Measurements from ENCODE around the gene SULT4A1. TPM values are rescaled to one million over a fixed set of nuclear protein-coding genes. Genes with fewer than 3 reads are reported as not detected.
A peak's percentile ranks its signal among the peaks of the same experiment; 100 is the strongest.

SULT4A1 gene
- total RNA-seq, 1 experiment from 2014 or later, result 12.6 TPM

DNA sequence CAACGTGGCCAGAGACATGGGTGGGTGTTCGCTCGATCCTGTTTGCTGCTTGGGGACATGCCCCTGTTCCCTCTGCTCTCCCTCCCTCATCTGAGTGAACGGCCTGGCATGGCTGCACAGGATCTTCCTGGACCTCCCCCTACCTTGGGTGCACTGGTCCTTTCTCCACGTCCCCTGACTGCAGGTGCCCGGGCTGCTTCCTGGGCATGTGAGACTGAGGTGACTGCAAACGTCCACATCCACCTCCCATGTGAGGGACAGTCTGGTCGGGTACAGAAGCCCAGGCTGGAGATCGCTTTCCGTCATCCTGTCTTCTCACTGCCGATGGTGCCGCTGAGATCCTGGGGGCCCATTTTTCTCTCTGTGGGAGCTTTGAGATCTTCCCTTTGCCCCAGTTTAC lies 11.8 kb downstream of the SULT4A1 start:
- TF ChIP-seq, protein P1, sequence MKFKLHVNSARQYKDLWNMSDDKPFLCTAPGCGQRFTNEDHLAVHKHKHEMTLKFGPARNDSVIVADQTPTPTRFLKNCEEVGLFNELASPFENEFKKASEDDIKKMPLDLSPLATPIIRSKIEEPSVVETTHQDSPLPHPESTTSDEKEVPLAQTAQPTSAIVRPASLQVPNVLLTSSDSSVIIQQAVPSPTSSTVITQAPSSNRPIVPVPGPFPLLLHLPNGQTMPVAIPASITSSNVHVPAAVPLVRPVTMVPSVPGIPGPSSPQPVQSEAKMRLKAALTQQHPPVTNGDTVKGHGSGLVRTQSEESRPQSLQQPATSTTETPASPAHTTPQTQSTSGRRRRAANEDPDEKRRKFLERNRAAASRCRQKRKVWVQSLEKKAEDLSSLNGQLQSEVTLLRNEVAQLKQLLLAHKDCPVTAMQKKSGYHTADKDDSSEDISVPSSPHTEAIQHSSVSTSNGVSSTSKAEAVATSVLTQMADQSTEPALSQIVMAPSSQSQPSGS (CRISPR knock-in tag; IDR thresholded peaks at IDR 0.05; ENCODE audit: borderline replicate concordance, low read depth), result no peak
- no peak for TF ChIP-seq OVOL2 (CRISPR knock-in tag; IDR thresholded peaks at IDR 0.05; ENCODE audit: borderline replicate concordance)
- no peak for TF ChIP-seq TCF7 (CRISPR knock-in tag; IDR thresholded peaks at IDR 0.05; ENCODE audit: low read depth)
- no peak for TF ChIP-seq NR2C2 (CRISPR knock-in tag; IDR thresholded peaks at IDR 0.05)
- no peak for TF ChIP-seq GABPB1 (CRISPR knock-in tag; IDR thresholded peaks at IDR 0.05)
- H3K4me3 Mint-ChIP-seq, result no peak overlapping the region
- ATAC-seq, result no peak
- H3K36me3 Mint-ChIP-seq, result no peaks in the 10 kb centered on the region
- DNase-seq (ENCODE audit: low spot score), result no peak
- POLR2A ChIA-PET, result no interaction called here
- H3K27me3 Mint-ChIP-seq (ENCODE audit: low read depth), result no peaks in the 10 kb centered on the region
- no peaks in the 10 kb centered on the region for H3K9me3 Mint-ChIP-seq
- H3K4me1 Mint-ChIP-seq, result peaks cover 36% of the 10 kb centered on the region
- CTCF ChIA-PET, result interaction anchor here (0.5 to 11.6 kb wide), 6 partner anchors 10 to 834 kb away, joined by 3 to 140 read pairs (median 4); no protein-coding TSS in a partner anchor
- H3K27ac Mint-ChIP-seq, result peak overlapping the region; percentile 17; the same call in 1 of the 2 replicates

DNA sequence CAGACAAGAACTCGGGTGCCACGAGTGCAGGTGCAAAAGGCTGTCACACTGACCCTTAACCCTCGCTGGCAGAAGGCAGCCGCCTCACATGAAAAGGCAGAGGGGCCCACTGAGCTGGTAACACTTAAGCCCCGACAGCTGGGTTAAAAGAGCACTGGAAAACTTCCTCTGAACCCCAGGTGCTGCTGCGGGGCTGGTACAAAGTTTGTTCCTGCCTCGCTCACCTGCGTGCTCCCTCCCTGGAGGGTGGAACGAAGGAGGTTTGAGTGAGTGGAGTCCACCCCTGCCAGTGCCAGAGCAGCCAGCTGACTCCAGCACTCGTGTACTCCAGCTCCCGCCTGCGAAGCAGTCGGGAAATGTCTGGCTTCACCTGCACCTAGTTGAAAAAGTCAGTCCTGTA lies 12.6 kb downstream of the SULT4A1 start:
- TF ChIP-seq NFATC4 (CRISPR knock-in tag; IDR thresholded peaks at IDR 0.05) (no peak), NR3C1 (CRISPR knock-in tag; conservative IDR thresholded peaks at IDR 0.05; ENCODE audit: low read depth) (no peak), GABPB1 (CRISPR knock-in tag; IDR thresholded peaks at IDR 0.05) (no peak), FOXK1 (CRISPR knock-in tag; IDR thresholded peaks at IDR 0.05) (no peak), ZNF317 (CRISPR knock-in tag; IDR thresholded peaks at IDR 0.05; ENCODE audit: borderline replicate concordance, low read depth) (no peak), FOXP1 (CRISPR knock-in tag; IDR thresholded peaks at IDR 0.05; ENCODE audit: borderline replicate concordance) (no peak), EMX1 (CRISPR knock-in tag; IDR thresholded peaks at IDR 0.05) (no peak), TP53 (CRISPR knock-in tag; IDR thresholded peaks at IDR 0.05) (no peak), ZNF671 (CRISPR knock-in tag; IDR thresholded peaks at IDR 0.05) (no peak)
- TF ChIP-seq, protein P2, sequence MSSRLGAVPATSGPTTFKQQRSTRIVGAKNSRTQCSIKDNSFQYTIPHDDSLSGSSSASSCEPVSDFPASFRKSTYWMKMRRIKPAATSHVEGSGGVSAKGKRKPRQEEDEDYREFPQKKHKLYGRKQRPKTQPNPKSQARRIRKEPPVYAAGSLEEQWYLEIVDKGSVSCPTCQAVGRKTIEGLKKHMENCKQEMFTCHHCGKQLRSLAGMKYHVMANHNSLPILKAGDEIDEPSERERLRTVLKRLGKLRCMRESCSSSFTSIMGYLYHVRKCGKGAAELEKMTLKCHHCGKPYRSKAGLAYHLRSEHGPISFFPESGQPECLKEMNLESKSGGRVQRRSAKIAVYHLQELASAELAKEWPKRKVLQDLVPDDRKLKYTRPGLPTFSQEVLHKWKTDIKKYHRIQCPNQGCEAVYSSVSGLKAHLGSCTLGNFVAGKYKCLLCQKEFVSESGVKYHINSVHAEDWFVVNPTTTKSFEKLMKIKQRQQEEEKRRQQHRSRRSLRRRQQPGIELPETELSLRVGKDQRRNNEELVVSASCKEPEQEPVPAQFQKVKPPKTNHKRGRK (CRISPR knock-in tag; IDR thresholded peaks at IDR 0.05; ENCODE audit: borderline replicate concordance), result no peak
- TF ChIP-seq, protein P3, sequence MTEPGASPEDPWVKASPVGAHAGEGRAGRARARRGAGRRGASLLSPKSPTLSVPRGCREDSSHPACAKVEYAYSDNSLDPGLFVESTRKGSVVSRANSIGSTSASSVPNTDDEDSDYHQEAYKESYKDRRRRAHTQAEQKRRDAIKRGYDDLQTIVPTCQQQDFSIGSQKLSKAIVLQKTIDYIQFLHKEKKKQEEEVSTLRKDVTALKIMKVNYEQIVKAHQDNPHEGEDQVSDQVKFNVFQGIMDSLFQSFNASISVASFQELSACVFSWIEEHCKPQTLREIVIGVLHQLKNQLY (CRISPR knock-in tag; IDR thresholded peaks at IDR 0.05), result no peak
- TF ChIP-seq, protein P4, sequence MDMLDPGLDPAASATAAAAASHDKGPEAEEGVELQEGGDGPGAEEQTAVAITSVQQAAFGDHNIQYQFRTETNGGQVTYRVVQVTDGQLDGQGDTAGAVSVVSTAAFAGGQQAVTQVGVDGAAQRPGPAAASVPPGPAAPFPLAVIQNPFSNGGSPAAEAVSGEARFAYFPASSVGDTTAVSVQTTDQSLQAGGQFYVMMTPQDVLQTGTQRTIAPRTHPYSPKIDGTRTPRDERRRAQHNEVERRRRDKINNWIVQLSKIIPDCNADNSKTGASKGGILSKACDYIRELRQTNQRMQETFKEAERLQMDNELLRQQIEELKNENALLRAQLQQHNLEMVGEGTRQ (CRISPR knock-in tag; IDR thresholded peaks at IDR 0.05), result no peak
- TF ChIP-seq, protein P5, sequence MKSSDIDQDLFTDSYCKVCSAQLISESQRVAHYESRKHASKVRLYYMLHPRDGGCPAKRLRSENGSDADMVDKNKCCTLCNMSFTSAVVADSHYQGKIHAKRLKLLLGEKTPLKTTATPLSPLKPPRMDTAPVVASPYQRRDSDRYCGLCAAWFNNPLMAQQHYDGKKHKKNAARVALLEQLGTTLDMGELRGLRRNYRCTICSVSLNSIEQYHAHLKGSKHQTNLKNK (CRISPR knock-in tag; IDR thresholded peaks at IDR 0.05), result no peak
- TF ChIP-seq, protein P6, sequence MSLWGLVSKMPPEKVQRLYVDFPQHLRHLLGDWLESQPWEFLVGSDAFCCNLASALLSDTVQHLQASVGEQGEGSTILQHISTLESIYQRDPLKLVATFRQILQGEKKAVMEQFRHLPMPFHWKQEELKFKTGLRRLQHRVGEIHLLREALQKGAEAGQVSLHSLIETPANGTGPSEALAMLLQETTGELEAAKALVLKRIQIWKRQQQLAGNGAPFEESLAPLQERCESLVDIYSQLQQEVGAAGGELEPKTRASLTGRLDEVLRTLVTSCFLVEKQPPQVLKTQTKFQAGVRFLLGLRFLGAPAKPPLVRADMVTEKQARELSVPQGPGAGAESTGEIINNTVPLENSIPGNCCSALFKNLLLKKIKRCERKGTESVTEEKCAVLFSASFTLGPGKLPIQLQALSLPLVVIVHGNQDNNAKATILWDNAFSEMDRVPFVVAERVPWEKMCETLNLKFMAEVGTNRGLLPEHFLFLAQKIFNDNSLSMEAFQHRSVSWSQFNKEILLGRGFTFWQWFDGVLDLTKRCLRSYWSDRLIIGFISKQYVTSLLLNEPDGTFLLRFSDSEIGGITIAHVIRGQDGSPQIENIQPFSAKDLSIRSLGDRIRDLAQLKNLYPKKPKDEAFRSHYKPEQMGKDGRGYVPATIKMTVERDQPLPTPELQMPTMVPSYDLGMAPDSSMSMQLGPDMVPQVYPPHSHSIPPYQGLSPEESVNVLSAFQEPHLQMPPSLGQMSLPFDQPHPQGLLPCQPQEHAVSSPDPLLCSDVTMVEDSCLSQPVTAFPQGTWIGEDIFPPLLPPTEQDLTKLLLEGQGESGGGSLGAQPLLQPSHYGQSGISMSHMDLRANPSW (CRISPR knock-in tag; conservative IDR thresholded peaks at IDR 0.05; ENCODE audit: low read depth), result no peak
- Mint-ChIP-seq H3K36me3 (no peaks in the 10 kb centered on the region), H3K4me3 (no peak overlapping the region), H3K27me3 (ENCODE audit: low read depth) (no peaks in the 10 kb centered on the region), H3K4me1 (peaks cover 39% of the 10 kb centered on the region), H3K9me3 (no peaks in the 10 kb centered on the region), H3K27ac (peak overlapping the region; percentile 80; the same call in 1 of the 2 replicates)
- POLR2A ChIA-PET, result no interaction called here
- CTCF ChIA-PET, result interaction anchor here (1.0 to 11.6 kb wide), 6 partner anchors 10 to 835 kb away, joined by 3 to 140 read pairs (median 9); no protein-coding TSS in a partner anchor
- ATAC-seq (no peak), DNase-seq (ENCODE audit: low spot score) (no peak)

Measured in WTC11 (cell line).